Loucy (cell line): ENCODE data around the gene HEXD.
"Not testable (repeated sequence)": the region's sequence is repeated elsewhere in the genome, so short reads cannot be mapped to it uniquely, and the experiment has no call there.

Experiments used
- H2AFZ ChIP-seq: fragments of 200-600 bp; sonication (generic); 2 replicates; pipeline ENCODE4 v1.6.0; 2016; ENCODE audit warnings: antibody characterized with exemption, mild to moderate bottlenecking, low read length, moderate library complexity
- H3F3A ChIP-seq: fragments of 200-600 bp; 2 replicates; pipeline ENCODE4 v1.6.0; 2016; ENCODE audit warnings: antibody characterized with exemption, low read depth, mild to moderate bottlenecking
- H3K27me3 ChIP-seq: fragments of 200-600 bp; sonication (generic); 2 replicates; pipeline ENCODE4 v1.6.1; 2014; ENCODE audit warnings: low read length, mild to moderate bottlenecking; ENCODE audit not compliant: insufficient read depth, poor library complexity, severe bottlenecking
- H3K36me3 ChIP-seq: fragments of 200-600 bp; sonication (generic); 2 replicates; pipeline ENCODE4 v1.6.1; 2016; ENCODE audit warnings: low read length; ENCODE audit not compliant: insufficient read depth
- H3K4me1 ChIP-seq: fragments of 200-600 bp; sonication (generic); 2 replicates; pipeline ENCODE4 v1.5.1; 2014; ENCODE audit warnings: low read length, mild to moderate bottlenecking; ENCODE audit not compliant: insufficient read depth, poor library complexity, severe bottlenecking
- H3K4me2 ChIP-seq: fragments of 200-600 bp; sonication (generic); 2 replicates; pipeline ENCODE4 v1.6.0; 2014; ENCODE audit warnings: antibody characterized with exemption, low read length, low read depth, mild to moderate bottlenecking; ENCODE audit not compliant: poor library complexity, severe bottlenecking
- H3K4me3 ChIP-seq: fragments of 200-600 bp; sonication (generic); 2 replicates; pipeline ENCODE4 v1.5.1; 2014; ENCODE audit warnings: low read length, mild to moderate bottlenecking, mixed read lengths; ENCODE audit not compliant: poor library complexity, severe bottlenecking
- H3K79me2 ChIP-seq: fragments of 200-600 bp; sonication (generic); 2 replicates; pipeline ENCODE4 v1.6.1; 2014; ENCODE audit warnings: low read length; ENCODE audit not compliant: insufficient read depth
- H3K9ac ChIP-seq: fragments of 200-600 bp; sonication (generic); 2 replicates; pipeline ENCODE4 v1.6.0; 2014; ENCODE audit warnings: mild to moderate bottlenecking, low read depth, low read length, moderate library complexity; ENCODE audit not compliant: poor library complexity, severe bottlenecking
- H3K9me2 ChIP-seq: fragments of 200-600 bp; sonication (generic); replicated peaks from 2 replicates; pipeline ENCODE4 v1.6.1; 2016; ENCODE audit warnings: low read depth, low read length, mixed read lengths
- H3K9me3 ChIP-seq: fragments of 200-600 bp; sonication (generic); 2 replicates; pipeline ENCODE4 v1.6.1; 2014; ENCODE audit warnings: mild to moderate bottlenecking, antibody characterized with exemption, low read length, low read depth; ENCODE audit not compliant: insufficient read depth
- H4K20me1 ChIP-seq: fragments of 200-600 bp; sonication (generic); 2 replicates; pipeline ENCODE4 v1.6.0; 2014; ENCODE audit warnings: antibody characterized with exemption, low read length, mild to moderate bottlenecking; ENCODE audit not compliant: insufficient read depth, poor library complexity, severe bottlenecking
- CTCF ChIP-seq: fragments of 200-600 bp; sonication (generic); conservative IDR thresholded peaks from 2 replicates; pipeline ENCODE4 v1.5.1; 2014; ENCODE audit warnings: mild to moderate bottlenecking, antibody characterized with exemption, low read length
- EZH2phosphoT487 ChIP-seq: fragments of 200-600 bp; IDR thresholded peaks from 2 replicates; pipeline ENCODE4 v1.6.1; 2018; ENCODE audit warnings: antibody characterized with exemption, mild to moderate bottlenecking, moderate library complexity, borderline replicate concordance

Gene HEXD

GRCh38 chr17:82380860-82381702, 37.1 kb upstream of the HEXD start:
- Histone ChIP-seq H2AFZ (no peak overlapping the region), H3K27me3 (no peaks in the 10 kb centered on the region)

GRCh38 chr17:82381703-82382009, 36.5 kb upstream of the HEXD start:
- H3K4me3 ChIP-seq, H3F3A ChIP-seq, H3K36me3 ChIP-seq, H3K9ac ChIP-seq, H3K4me1 ChIP-seq, H3K27me3 ChIP-seq, H3K9me3 ChIP-seq, H3K4me2 ChIP-seq, H3K9me2 ChIP-seq, H3K79me2 ChIP-seq, H4K20me1 ChIP-seq, H2AFZ ChIP-seq: not testable (repeated sequence)

More at GRCh38 chr17:82380860-82381702, 37.1 kb upstream of the HEXD start:
- TF ChIP-seq EZH2phosphoT487 (no peak), CTCF (no peak)
- Histone ChIP-seq H3F3A (no peaks in the 10 kb centered on the region), H3K9ac (no peak overlapping the region), H3K9me3 (no peaks in the 10 kb centered on the region), H4K20me1 (no peaks in the 10 kb centered on the region), H3K4me2 (no peak overlapping the region), H3K36me3 (no peaks in the 10 kb centered on the region), H3K4me3 (no peak overlapping the region), H3K79me2 (no peaks in the 10 kb centered on the region), H3K9me2 (no peaks in the 10 kb centered on the region), H3K4me1 (no peaks in the 10 kb centered on the region)

GRCh38 chr17:82382220-82382932, 35.8 kb upstream of the HEXD start:
- not testable (repeated sequence) for H3K27me3 ChIP-seq

DNA sequence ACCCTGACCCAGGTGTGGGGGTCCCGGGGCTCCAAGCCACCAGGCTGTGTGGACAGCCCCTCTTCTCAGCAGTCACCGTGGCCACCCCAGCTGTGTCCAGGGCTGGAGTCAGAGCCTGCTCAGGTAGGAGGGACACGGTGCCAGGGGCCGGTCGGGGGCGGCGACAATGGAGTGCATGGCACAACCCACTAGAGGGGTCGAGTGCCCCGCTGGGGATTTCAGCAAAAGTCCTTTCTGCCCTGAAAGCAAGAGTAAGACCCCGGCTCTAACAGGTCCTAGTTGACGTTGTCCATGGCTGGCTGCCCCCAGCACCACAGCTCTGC, 35.3 kb upstream of the HEXD start:
- H3K36me3 ChIP-seq = no peaks in the 10 kb centered on the region
- H3K27me3 ChIP-seq = no peaks in the 10 kb centered on the region
- no peaks in the 10 kb centered on the region for H3K4me1 ChIP-seq
- H3K4me2 ChIP-seq = no peak overlapping the region
- H3K4me3 ChIP-seq = no peak overlapping the region
- no peaks in the 10 kb centered on the region for H3K9me3 ChIP-seq
- no peak overlapping the region for H2AFZ ChIP-seq
- H4K20me1 ChIP-seq = no peaks in the 10 kb centered on the region
- no peak for TF ChIP-seq EZH2phosphoT487
- no peak for TF ChIP-seq CTCF
- H3K9ac ChIP-seq = no peak overlapping the region
- H3K9me2 ChIP-seq = no peaks in the 10 kb centered on the region
- H3F3A ChIP-seq = no peaks in the 10 kb centered on the region
- no peaks in the 10 kb centered on the region for H3K79me2 ChIP-seq

More at GRCh38 chr17:82382220-82382932, 35.8 kb upstream of the HEXD start:
- not testable (repeated sequence) for H3K9me2 ChIP-seq, H3F3A ChIP-seq, H4K20me1 ChIP-seq, H3K4me1 ChIP-seq, H3K9ac ChIP-seq, H3K79me2 ChIP-seq, H3K4me3 ChIP-seq, H3K4me2 ChIP-seq, H2AFZ ChIP-seq, H3K36me3 ChIP-seq, H3K9me3 ChIP-seq
